IPS-18c (cell line): ENCODE results near the gene ARHGAP42.
"Not testable (repeated sequence)": the region's sequence is repeated elsewhere in the genome, so short reads cannot be mapped to it uniquely, and the experiment has no call there.

Experiments used
- H3K4me3 ChIP-seq: 2 replicates; pipeline ENCODE4 v1.7.0; 2013; ENCODE audit warnings: low read depth, mild to moderate bottlenecking, low read length, moderate library complexity; ENCODE audit not compliant: insufficient read depth
- H3K9me3 ChIP-seq: one replicate; pipeline ENCODE4 v1.6.1; 2013; ENCODE audit warnings: mild to moderate bottlenecking, low read length, moderate library complexity; ENCODE audit not compliant: control insufficient read depth, insufficient read depth

Gene ARHGAP42

GRCh38 chr11:100687054-100687629 is at the start of gene ARHGAP42:
ARHGAP42 (plus strand) TSS chr11:100687288; CDS start chr11:100687679, 391 bp downstream.
- Histone ChIP-seq H3K9me3 (no peaks in the 10 kb centered on the region), H3K4me3 (peak within 1 kb of the TSS; percentile 72)

- no peak overlapping the region for H3K4me3 ChIP-seq
- no peaks in the 10 kb centered on the region for H3K9me3 ChIP-seq
Observed at GRCh38 chr11:100637706-100638105, 49.4 kb upstream of the ARHGAP42 start.

- H3K4me3 ChIP-seq: no peak overlapping the region
- H3K9me3 ChIP-seq: no peaks in the 10 kb centered on the region
Observed at GRCh38 chr11:100638648-100639047, 48.4 kb upstream of the ARHGAP42 start.

- Histone ChIP-seq H3K4me3 (no peak overlapping the region), H3K9me3 (no peaks in the 10 kb centered on the region)
Observed at GRCh38 chr11:100639140-100639539, 47.9 kb upstream of the ARHGAP42 start.

GRCh38 chr11:100640071-100640470 is 47.0 kb upstream of the ARHGAP42 start:
- Histone ChIP-seq H3K4me3 (no peak overlapping the region), H3K9me3 (no peaks in the 10 kb centered on the region)

GRCh38 chr11:100640646-100641045 is 46.4 kb upstream of the ARHGAP42 start:
- no peaks in the 10 kb centered on the region for H3K9me3 ChIP-seq
- no peak overlapping the region for H3K4me3 ChIP-seq

- Histone ChIP-seq H3K9me3 (no peaks in the 10 kb centered on the region), H3K4me3 (no peak overlapping the region)
Observed at GRCh38 chr11:100641456-100641855, 45.6 kb upstream of the ARHGAP42 start.

GRCh38 chr11:100646545-100646944 is 40.5 kb upstream of the ARHGAP42 start:
- H3K9me3 ChIP-seq: no peaks in the 10 kb centered on the region
- no peak overlapping the region for H3K4me3 ChIP-seq

GRCh38 chr11:100647861-100648260 is 39.2 kb upstream of the ARHGAP42 start:
- Histone ChIP-seq H3K4me3 (no peak overlapping the region), H3K9me3 (no peaks in the 10 kb centered on the region)

- H3K4me3 ChIP-seq: no peak overlapping the region
- no peaks in the 10 kb centered on the region for H3K9me3 ChIP-seq
Observed at GRCh38 chr11:100663583-100663982, 23.5 kb upstream of the ARHGAP42 start.

GRCh38 chr11:100663996-100664395 is 23.1 kb upstream of the ARHGAP42 start:
- Histone ChIP-seq H3K9me3 (no peaks in the 10 kb centered on the region), H3K4me3 (no peak overlapping the region)

- not testable (repeated sequence) for H3K4me3 ChIP-seq, H3K9me3 ChIP-seq
Observed at GRCh38 chr11:100666816-100667215, 20.3 kb upstream of the ARHGAP42 start.

- H3K4me3 ChIP-seq: no peak overlapping the region
- no peaks in the 10 kb centered on the region for H3K9me3 ChIP-seq
Observed at GRCh38 chr11:100667449-100667848, 19.6 kb upstream of the ARHGAP42 start.

- no peaks in the 10 kb centered on the region for H3K9me3 ChIP-seq
Observed at GRCh38 chr11:100670140-100670539, 16.9 kb upstream of the ARHGAP42 start.

GRCh38 chr11:100671471-100671870 is 15.6 kb upstream of the ARHGAP42 start:
- Histone ChIP-seq H3K4me3 (no peak overlapping the region), H3K9me3 (no peaks in the 10 kb centered on the region)

More at GRCh38 chr11:100670140-100670539, 16.9 kb upstream of the ARHGAP42 start:
- no peak overlapping the region for H3K4me3 ChIP-seq

GRCh38 chr11:100672498-100673033 is 14.5 kb upstream of the ARHGAP42 start:
- H3K9me3 ChIP-seq: no peaks in the 10 kb centered on the region
- H3K4me3 ChIP-seq: no peak overlapping the region

- H3K9me3 ChIP-seq: no peaks in the 10 kb centered on the region
- H3K4me3 ChIP-seq: no peak overlapping the region
Observed at GRCh38 chr11:100673063-100673462, 14.0 kb upstream of the ARHGAP42 start.

- Histone ChIP-seq H3K9me3 (no peaks in the 10 kb centered on the region), H3K4me3 (no peak overlapping the region)
Observed at GRCh38 chr11:100674212-100674611, 12.9 kb upstream of the ARHGAP42 start.

- Histone ChIP-seq H3K4me3 (no peak overlapping the region), H3K9me3 (no peaks in the 10 kb centered on the region)
Observed at GRCh38 chr11:100675115-100675650, 11.9 kb upstream of the ARHGAP42 start.
